Fibroblast of mammary gland (primary cell): ENCODE results near the gene STXBP2.

Experiments used
- DNase-seq: peaks from one replicate; pipeline ENCODE4 v3.0.0-alpha.2; 2010; ENCODE audit warnings: low read depth
- H3K4me3 ChIP-seq: 2 replicates; pipeline ENCODE4 v1.5.1; 2011; ENCODE audit warnings: low read depth, mild to moderate bottlenecking, low read length, moderate library complexity; ENCODE audit not compliant: control insufficient read depth
- TF ChIP-seq, protein P1 (sequence below): conservative IDR thresholded peaks from 2 replicates; pipeline ENCODE4 v1.5.1; 2011; ENCODE audit warnings: low read depth, low read length, inconsistent platforms; ENCODE audit not compliant: control insufficient read depth, insufficient read depth

The STXBP2 gene

DNA sequence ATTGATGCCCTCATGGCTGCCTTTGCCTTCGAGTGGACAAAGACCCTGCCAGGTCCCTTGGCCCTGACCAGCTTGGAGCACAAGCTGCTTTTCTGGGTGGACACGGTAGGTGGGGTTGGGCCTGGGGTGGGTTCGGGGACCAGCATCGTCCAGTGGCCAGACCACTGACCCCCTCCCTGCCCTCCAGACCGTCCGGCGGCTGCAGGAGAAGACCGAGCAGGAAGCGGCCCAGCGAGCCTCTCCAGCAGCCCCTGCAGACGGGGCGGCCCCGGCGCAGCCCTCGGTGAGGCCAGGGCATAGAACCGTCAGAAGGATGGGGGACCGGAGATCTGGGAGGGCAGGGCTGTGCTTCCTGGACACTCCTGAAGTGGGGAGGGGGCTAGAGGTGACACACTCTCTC lies 30.6 kb upstream of the STXBP2 start:
- no peak overlapping the region for H3K4me3 ChIP-seq
- DNase-seq: no peak
- TF ChIP-seq, protein P1, sequence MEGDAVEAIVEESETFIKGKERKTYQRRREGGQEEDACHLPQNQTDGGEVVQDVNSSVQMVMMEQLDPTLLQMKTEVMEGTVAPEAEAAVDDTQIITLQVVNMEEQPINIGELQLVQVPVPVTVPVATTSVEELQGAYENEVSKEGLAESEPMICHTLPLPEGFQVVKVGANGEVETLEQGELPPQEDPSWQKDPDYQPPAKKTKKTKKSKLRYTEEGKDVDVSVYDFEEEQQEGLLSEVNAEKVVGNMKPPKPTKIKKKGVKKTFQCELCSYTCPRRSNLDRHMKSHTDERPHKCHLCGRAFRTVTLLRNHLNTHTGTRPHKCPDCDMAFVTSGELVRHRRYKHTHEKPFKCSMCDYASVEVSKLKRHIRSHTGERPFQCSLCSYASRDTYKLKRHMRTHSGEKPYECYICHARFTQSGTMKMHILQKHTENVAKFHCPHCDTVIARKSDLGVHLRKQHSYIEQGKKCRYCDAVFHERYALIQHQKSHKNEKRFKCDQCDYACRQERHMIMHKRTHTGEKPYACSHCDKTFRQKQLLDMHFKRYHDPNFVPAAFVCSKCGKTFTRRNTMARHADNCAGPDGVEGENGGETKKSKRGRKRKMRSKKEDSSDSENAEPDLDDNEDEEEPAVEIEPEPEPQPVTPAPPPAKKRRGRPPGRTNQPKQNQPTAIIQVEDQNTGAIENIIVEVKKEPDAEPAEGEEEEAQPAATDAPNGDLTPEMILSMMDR: no peak

DNA sequence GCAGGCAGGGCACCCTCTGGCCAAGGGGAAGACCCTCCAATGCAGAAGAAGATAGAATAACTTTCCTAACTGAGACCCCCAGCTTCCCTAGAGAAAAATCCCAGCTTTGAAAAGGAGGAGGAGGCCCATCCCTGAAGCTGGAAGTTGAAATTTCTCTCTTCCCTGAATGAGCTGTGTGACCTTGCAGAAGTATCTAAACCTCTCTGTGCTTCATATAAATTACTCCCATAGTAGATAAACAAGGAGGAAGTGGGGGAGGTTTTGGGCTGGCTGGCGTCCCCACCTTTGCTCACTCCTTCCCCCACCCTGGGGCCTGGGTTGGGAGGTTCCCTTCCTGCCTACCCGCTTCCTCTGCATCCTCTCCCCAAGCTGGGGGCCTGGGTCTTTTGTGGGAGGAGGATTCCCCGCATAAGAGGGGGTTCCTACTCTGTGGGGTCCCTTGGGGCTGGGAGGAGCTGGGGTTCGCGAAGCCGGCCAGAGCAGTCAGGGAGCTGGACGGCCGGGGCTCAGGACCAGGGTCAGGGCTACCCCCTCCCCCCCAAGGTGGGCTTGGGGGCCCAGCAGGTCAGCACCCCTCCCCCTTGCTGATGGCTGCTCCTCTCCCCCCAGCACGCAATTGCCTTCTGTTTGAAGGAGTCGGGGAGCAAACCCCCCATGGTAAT lies 29.6 kb upstream of the STXBP2 start:
- TF ChIP-seq, protein P1: no peak
- DNase-seq: no peak
- H3K4me3 ChIP-seq: no peak overlapping the region

DNA sequence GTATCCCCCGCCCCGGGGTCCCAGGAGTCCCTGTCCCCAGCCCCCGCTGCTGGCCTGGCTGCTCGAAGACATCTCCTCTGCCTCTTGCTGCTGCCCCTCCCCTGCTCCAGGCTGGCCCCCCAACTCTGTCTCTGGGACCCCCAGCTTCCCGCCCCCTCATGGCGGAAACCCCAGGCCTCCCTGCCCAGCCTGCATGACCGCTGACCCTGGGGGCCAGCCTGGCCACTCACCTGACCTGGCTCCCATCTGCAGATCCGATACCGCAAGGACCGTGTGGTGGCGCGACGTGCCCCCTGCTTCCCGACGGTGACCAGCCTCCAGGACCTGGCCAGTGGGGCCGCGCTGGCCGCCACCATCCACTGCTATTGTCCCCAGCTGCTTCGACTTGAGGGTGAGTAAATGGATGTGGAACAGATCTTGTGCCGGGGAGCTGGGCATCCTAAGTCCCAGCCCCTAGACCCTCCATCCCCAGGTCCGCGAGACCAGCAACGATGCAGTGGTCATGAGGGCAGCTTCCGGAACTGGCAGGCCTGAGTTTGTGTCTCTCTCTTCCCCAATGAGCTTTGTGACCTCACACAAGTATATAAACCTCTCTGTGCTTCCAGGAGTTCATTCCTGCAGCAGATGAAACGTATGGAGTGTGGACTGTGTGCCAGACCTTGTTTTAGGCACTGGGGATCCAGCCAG lies 28.9 kb upstream of the STXBP2 start:
- TF ChIP-seq, protein P1: no peak
- DNase-seq: no peak
- no peak overlapping the region for H3K4me3 ChIP-seq

DNA sequence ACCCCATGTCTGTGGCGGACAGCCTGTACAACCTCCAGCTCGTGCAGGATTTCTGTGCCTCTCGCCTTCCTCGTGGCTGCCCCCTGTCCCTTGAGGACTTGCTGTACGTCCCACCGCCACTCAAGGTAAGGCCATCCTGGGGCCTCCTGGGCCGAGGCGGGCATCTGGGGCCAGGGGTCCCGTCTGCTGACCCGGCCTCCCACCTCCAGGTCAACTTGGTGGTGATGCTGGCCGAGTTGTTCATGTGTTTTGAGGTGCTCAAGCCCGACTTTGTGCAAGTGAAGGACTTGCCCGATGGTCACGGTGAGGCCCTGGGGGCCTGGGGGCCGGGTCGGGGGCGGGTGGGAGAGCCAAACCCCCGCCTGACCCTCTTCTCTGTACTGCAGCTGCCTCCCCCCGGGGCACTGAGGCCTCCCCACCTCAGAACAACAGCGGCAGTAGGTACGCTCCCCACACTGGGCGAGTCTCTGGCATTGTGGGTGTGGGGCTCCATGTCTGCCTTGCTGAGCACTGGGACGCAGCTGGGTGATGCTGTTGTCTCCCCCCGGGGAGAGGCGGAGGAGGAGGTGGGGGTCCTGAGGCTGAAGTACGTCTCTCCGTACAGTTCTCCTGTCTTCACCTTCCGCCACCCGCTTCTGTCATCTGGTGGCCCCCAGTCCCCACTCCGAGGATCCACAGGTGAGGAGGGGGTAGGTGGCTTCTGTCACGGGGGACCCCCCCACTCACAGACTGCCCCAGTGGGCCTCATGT lies 26.2 kb upstream of the STXBP2 start:
- no peak for DNase-seq
- H3K4me3 ChIP-seq: no peak overlapping the region
- TF ChIP-seq, protein P1: no peak

DNA sequence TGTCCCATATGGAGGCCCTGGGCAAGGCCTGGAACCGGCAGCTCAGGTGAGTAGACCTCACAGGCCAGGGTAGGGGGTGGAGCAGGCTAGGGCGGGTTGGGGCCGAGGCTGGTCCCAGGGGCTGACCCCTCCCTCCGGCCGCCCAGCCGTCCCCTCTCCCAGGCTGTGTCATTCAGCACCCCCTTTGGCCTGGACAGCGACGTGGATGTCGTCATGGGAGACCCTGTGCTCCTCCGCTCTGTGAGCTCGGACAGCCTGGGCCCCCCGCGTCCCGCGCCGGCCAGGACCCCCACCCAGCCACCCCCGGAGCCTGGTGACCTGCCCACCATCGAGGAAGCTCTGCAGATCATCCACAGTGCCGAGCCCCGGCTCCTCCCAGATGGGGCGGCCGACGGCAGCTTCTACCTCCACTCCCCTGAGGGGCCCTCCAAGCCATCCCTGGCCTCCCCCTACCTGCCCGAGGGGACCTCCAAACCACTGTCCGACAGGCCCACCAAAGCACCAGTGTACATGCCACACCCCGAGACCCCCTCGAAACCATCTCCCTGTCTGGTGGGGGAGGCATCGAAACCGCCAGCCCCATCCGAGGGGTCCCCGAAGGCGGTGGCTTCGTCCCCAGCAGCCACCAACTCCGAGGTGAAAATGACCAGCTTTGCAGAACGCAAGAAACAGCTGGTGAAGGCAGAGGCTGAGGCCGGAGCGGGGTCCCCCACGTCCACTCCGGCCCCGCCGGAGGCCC lies 25.2 kb upstream of the STXBP2 start:
- DNase-seq: no peak
- no peak overlapping the region for H3K4me3 ChIP-seq
- TF ChIP-seq, protein P1: no peak

DNA sequence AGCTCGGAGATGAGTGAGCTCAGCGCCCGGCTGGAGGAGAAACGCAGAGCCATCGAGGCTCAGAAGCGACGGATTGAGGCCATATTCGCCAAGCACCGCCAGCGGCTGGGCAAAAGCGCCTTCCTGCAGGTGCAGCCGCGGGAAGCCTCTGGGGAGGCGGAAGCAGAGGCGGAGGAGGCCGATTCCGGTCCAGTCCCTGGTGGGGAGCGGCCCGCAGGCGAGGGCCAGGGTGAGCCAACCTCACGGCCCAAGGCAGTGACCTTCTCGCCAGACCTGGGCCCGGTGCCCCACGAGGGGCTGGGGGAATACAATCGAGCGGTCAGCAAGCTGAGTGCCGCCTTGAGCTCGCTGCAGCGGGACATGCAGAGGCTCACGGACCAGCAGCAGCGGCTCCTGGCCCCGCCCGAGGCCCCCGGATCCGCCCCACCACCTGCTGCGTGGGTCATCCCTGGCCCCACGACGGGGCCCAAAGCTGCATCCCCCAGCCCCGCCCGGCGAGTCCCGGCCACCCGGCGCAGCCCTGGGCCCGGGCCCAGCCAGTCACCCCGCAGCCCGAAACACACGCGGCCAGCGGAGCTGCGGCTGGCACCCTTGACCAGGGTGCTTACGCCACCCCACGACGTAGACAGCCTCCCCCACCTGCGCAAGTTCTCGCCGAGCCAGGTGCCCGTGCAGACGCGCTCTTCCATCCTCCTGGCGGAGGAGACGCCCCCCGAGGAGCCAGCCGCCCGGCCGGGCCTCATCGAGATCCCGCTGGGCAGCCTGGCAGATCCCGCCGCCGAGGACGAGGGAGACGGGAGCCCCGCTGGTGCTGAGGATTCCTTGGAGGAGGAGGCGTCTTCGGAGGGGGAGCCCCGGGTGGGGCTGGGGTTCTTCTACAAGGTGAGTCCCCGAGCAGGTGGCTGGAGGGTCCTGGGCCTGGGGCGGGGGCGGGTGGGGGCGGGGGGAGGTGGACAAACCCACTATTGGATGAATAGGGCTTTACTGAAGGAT lies 24.3 kb upstream of the STXBP2 start:
- TF ChIP-seq, protein P1: no peak
- no peak for DNase-seq
- H3K4me3 ChIP-seq: no peak overlapping the region
